Type B pancreatic cell (in vitro differentiated cells): Measurements from ENCODE around the gene CXXC1. TPM values are rescaled to one million over a fixed set of nuclear protein-coding genes. Genes with fewer than 3 reads are reported as not detected.
"Not testable (repeated sequence)": the region's sequence is repeated elsewhere in the genome, so short reads cannot be mapped to it uniquely, and the experiment has no call there.

Experiments
- DNase-seq: peaks from one replicate; pipeline ENCODE4 v3.0.0; 2021; ENCODE audit warnings: mixed read lengths; ENCODE audit not compliant: unreplicated experiment; ENCODE audit errors: extremely low spot score
- H3K27ac Mint-ChIP-seq: 2 replicates; pipeline ENCODE4 v1.8.0; 2021; ENCODE audit warnings: mild to moderate bottlenecking, mixed read lengths
- H3K27me3 Mint-ChIP-seq: 2 replicates; pipeline ENCODE4 v1.8.0; 2021; ENCODE audit warnings: mixed read lengths
- H3K36me3 Mint-ChIP-seq: 2 replicates; pipeline ENCODE4 v1.8.0; 2021; ENCODE audit warnings: mixed read lengths
- H3K4me1 Mint-ChIP-seq: one replicate; pipeline ENCODE4 v1.8.0; 2021; ENCODE audit warnings: mixed read lengths; ENCODE audit not compliant: unreplicated experiment
- H3K4me3 Mint-ChIP-seq: 2 replicates; pipeline ENCODE4 v1.8.0; 2021; ENCODE audit warnings: mild to moderate bottlenecking, mixed read lengths
- H3K9me3 Mint-ChIP-seq: 2 replicates; pipeline ENCODE4 v1.8.0; 2021; ENCODE audit warnings: mixed read lengths
- total RNA-seq: library from RNA; stranded (reverse); gene quantifications from 2 replicates; pipeline ENCODE4 v1.2.1, GENCODE V29; 2021; ENCODE audit warnings: low replicate concordance
- TF ChIP-seq, protein P1 (sequence below): fragments of 200-600 bp; sonication (generic); conservative IDR thresholded peaks from 2 replicates; pipeline ENCODE4 v1.5.0; 2021; ENCODE audit warnings: antibody characterized with exemption, mild to moderate bottlenecking

The CXXC1 gene
- total RNA-seq, 1 donor from 2014 or later, result 95.1 TPM

DNA sequence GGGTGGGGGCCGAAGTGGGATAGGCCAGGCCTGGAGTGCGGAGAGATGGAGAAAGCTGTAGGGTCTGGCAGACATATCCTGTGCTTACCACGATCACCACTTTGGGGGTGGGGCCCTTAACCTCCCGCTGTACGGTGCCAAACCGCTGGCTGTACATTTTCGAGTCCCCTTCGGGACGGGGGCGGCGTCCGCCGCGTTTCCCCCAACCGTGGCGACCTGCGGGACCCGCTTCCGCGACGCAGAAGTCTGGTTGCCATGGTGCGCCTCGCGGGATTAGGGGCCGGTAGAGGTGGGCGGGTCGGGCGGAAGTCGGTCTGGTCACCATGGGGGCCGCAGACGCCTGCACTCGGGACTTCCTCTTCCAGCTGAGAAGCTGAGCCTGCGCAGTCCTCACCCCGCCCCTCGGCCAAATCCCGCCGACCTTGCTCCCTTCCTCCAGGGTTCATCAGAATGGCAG, 21.2 kb downstream of the CXXC1 start, which contains the start of gene CFAP53:
CFAP53 (minus strand) TSS at position 248 of the 457 bp plus-strand sequence; CDS start at position 157, 91 bp downstream.
- TF ChIP-seq, protein P1, sequence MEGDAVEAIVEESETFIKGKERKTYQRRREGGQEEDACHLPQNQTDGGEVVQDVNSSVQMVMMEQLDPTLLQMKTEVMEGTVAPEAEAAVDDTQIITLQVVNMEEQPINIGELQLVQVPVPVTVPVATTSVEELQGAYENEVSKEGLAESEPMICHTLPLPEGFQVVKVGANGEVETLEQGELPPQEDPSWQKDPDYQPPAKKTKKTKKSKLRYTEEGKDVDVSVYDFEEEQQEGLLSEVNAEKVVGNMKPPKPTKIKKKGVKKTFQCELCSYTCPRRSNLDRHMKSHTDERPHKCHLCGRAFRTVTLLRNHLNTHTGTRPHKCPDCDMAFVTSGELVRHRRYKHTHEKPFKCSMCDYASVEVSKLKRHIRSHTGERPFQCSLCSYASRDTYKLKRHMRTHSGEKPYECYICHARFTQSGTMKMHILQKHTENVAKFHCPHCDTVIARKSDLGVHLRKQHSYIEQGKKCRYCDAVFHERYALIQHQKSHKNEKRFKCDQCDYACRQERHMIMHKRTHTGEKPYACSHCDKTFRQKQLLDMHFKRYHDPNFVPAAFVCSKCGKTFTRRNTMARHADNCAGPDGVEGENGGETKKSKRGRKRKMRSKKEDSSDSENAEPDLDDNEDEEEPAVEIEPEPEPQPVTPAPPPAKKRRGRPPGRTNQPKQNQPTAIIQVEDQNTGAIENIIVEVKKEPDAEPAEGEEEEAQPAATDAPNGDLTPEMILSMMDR, result no peak
- Mint-ChIP-seq H3K4me1 (no peaks in the 10 kb centered on the region), H3K4me3 (peak within 1 kb of the TSS; percentile 91), H3K9me3 (no peaks in the 10 kb centered on the region), H3K36me3 (peaks cover 8% of the 10 kb centered on the region), H3K27me3 (peaks cover 9% of the 10 kb centered on the region), H3K27ac (peak within 1 kb of the TSS; percentile 66)
- DNase-seq, result peak; percentile 88

DNA sequence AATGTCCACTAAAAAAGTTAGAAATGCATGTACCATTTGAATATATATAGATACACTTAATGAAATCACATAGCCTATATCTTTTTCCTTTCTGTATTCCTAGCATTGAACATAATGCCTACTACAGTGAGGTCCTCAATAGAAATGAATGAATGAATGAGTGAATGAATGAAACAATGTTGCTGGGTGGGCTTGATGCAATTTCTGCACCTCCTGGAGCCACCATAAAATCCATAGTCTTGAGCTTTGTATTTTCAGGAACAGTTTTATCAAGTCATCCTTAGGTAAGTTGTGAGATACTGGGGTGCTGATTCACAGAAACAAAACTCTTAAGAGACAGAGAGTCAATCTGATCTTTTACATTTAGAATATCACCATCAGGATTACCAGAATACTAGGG, 24.5 kb downstream of the CXXC1 start:
- H3K4me1 Mint-ChIP-seq, result no peaks in the 10 kb centered on the region
- H3K4me3 Mint-ChIP-seq, result no peak overlapping the region
- DNase-seq, result no peak
- H3K36me3 Mint-ChIP-seq, result no peaks in the 10 kb centered on the region
- no peaks in the 10 kb centered on the region for H3K9me3 Mint-ChIP-seq
- H3K27ac Mint-ChIP-seq, result no peak overlapping the region
- H3K27me3 Mint-ChIP-seq, result peaks cover 11% of the 10 kb centered on the region
- TF ChIP-seq, protein P1, result no peak

- H3K4me1 Mint-ChIP-seq, result no peaks in the 10 kb centered on the region
These were observed 36.6 kb downstream of the CXXC1 start for GRCh38 chr18:50250935-50251334.

DNA sequence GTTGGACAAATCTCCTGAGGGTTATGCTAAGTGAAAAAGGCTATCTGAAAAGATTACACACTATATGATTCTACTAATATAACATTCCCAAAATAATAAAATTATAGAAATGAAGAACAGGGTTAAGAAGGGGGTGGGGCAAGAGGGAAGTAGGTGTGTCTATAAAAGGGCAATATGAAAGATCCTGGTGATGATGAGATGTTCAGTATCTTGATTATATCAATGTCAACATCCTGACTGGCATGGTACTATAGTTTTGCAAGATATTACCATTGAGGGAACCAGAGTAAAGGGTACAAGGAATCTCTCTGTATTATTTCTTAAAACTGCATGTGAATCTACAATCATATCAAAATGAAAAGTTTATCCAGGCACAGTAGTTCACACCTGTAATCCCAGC, 37.9 kb downstream of the CXXC1 start:
- TF ChIP-seq, protein P1, result no peak
- Mint-ChIP-seq H3K4me3 (no peak overlapping the region), H3K9me3 (no peaks in the 10 kb centered on the region), H3K27me3 (no peaks in the 10 kb centered on the region), H3K27ac (no peak overlapping the region), H3K4me1 (no peaks in the 10 kb centered on the region), H3K36me3 (no peaks in the 10 kb centered on the region)
- no peak for DNase-seq

More at GRCh38 chr18:50250935-50251334, 36.6 kb downstream of the CXXC1 start:
- Mint-ChIP-seq H3K27ac (no peak overlapping the region), H3K9me3 (no peaks in the 10 kb centered on the region), H3K36me3 (no peaks in the 10 kb centered on the region), H3K27me3 (no peaks in the 10 kb centered on the region), H3K4me3 (no peak overlapping the region)
- TF ChIP-seq, protein P1, result no peak
- no peak for DNase-seq

- Mint-ChIP-seq H3K4me3 (no peak overlapping the region), H3K36me3 (peaks cover 3% of the 10 kb centered on the region), H3K27me3 (no peaks in the 10 kb centered on the region), H3K4me1 (no peaks in the 10 kb centered on the region), H3K27ac (no peak overlapping the region), H3K9me3 (no peaks in the 10 kb centered on the region)
- TF ChIP-seq, protein P1, result no peak
- DNase-seq, result no peak
These were observed 39.9 kb downstream of the CXXC1 start for GRCh38 chr18:50247561-50247960.

DNA sequence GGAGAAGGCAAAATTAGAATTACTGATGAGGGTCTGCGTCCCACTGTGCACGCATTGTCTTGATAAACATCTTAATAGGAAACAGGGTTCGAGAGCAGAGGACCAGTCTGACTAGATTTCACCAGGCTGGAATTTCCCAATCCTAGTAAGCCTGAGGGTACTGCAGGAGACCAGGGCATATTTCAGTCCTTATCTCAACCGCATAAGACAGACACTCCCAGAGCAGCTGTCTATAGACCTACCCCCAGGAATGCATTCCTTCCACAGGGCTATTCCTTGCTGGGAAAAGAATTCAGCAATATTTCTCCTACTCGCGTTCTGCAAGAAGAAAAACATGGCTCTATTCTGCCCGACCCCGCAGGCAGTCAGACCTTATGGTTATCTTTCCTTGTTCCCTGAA, 45.7 kb downstream of the CXXC1 start:
- DNase-seq, H3K27ac Mint-ChIP-seq, H3K27me3 Mint-ChIP-seq, H3K4me3 Mint-ChIP-seq, H3K4me1 Mint-ChIP-seq: not testable (repeated sequence)
- peaks cover 10% of the 10 kb centered on the region for H3K36me3 Mint-ChIP-seq
- peaks cover 20% of the 10 kb centered on the region for H3K9me3 Mint-ChIP-seq
